ENCODE measurements around the gene ADGRG1. TPM values are rescaled to one million over a fixed set of nuclear protein-coding genes. Genes with fewer than 3 reads are reported as not detected.
"Not testable (repeated sequence)": the region's sequence is repeated elsewhere in the genome, so short reads cannot be mapped to it uniquely, and the experiment has no call there.

ADGRG1 gene
- total and polyA plus RNA-seq, 12 donors: 1.8 to 69.9 (median 41.4) TPM

DNA sequence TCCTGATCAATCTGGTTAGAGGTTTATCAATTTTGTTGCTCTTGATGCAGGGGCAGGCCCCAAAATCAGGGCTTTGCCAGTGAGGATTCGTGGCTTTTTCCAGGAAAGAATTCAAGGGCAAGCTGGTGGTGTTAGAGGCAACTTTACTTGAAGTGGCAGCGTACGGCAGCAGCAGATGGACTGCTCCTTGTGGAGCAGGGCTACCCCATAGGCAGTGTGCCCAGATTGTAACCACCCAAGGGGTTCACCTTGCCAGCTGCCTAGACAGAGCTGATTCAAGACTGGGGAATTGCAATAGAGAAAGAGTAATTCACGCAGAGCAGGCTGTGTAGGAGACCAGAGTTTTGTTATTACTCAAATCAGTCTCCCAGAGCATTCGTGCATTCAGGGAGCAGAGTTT is 82.9 kb downstream of the ADGRG1 start:
- intact Hi-C loops (cut with DNase I): no loop called here

DNA sequence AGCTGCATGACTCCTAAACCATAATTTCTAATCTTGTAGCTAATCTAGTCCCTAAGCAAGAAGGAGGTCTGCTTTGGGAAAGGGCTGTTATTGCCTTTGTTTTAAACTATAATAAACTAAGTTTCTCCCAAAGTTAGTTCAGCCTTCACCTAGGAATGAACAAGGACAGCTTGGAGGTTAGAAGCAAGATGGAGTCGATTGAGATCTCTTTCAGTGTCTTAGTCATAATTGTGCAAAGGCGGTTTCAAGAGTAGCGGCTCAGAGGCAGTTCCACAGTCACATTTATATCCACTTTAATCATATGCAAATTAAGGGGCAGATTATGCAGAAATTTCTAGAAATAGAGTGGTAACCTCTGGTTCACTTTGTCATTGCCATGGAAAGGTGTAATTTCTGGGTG is 83.6 kb downstream of the ADGRG1 start:
- no peak overlapping the region for H3K4me3 ChIP-seq
- no peaks in the 10 kb centered on the region for H3K4me1 ChIP-seq (replicated peaks in 1 of 2)
- no peak for DNase-seq
- intact Hi-C loops (cut with DNase I): no loop called here
- TF ChIP-seq POLR2A (IDR thresholded peaks at IDR 0.05): no peak
- TF ChIP-seq, protein P1, sequence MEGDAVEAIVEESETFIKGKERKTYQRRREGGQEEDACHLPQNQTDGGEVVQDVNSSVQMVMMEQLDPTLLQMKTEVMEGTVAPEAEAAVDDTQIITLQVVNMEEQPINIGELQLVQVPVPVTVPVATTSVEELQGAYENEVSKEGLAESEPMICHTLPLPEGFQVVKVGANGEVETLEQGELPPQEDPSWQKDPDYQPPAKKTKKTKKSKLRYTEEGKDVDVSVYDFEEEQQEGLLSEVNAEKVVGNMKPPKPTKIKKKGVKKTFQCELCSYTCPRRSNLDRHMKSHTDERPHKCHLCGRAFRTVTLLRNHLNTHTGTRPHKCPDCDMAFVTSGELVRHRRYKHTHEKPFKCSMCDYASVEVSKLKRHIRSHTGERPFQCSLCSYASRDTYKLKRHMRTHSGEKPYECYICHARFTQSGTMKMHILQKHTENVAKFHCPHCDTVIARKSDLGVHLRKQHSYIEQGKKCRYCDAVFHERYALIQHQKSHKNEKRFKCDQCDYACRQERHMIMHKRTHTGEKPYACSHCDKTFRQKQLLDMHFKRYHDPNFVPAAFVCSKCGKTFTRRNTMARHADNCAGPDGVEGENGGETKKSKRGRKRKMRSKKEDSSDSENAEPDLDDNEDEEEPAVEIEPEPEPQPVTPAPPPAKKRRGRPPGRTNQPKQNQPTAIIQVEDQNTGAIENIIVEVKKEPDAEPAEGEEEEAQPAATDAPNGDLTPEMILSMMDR (IDR thresholded peaks at IDR 0.05): no peak
- no peaks in the 10 kb centered on the region for H3K27me3 ChIP-seq
- WGBS, 4 donors: 81 to 89% (median 89%) methylated on average over 3 of the region's 3 CpGs
- H3K9me3 ChIP-seq (replicated peaks in 1 of 3): no peaks in the 10 kb centered on the region
- H3K27ac ChIP-seq: no peak overlapping the region
- H3K36me3 ChIP-seq (replicated peaks in 1 of 2): no peaks in the 10 kb centered on the region

More for the DNA sequence above, 82.9 kb downstream of the ADGRG1 start:
- H3K9me3 ChIP-seq (replicated peaks in 1 of 3): no peaks in the 10 kb centered on the region
- H3K27me3 ChIP-seq: no peaks in the 10 kb centered on the region
- no peak overlapping the region for H3K4me3 ChIP-seq
- no peak for TF ChIP-seq POLR2A (IDR thresholded peaks at IDR 0.05)
- TF ChIP-seq, protein P1 (IDR thresholded peaks at IDR 0.05): no peak
- H3K27ac ChIP-seq: no peak overlapping the region
- H3K4me1 ChIP-seq (replicated peaks in 1 of 2): no peaks in the 10 kb centered on the region
- no peaks in the 10 kb centered on the region for H3K36me3 ChIP-seq (replicated peaks in 1 of 2)
- DNase-seq: no peak
- WGBS, 4 donors: 86 to 92% (median 89%) methylated on average over 4 to 5 of the region's 5 CpGs

- H3K4me1 ChIP-seq (replicated peaks in 1 of 2); DNase-seq; H3K27me3 ChIP-seq; intact Hi-C loops (cut with DNase I); H3K36me3 ChIP-seq (replicated peaks in 1 of 2); H3K4me3 ChIP-seq; H3K27ac ChIP-seq; H3K9me3 ChIP-seq (replicated peaks in 1 of 3): not testable (repeated sequence)
- WGBS, 4 donors: 83 to 92% (median 86%) methylated on average over 6 of the region's 6 CpGs
These were observed 84.1 kb downstream of the ADGRG1 start for GRCh38 chr16:57712569-57712968.

DNA sequence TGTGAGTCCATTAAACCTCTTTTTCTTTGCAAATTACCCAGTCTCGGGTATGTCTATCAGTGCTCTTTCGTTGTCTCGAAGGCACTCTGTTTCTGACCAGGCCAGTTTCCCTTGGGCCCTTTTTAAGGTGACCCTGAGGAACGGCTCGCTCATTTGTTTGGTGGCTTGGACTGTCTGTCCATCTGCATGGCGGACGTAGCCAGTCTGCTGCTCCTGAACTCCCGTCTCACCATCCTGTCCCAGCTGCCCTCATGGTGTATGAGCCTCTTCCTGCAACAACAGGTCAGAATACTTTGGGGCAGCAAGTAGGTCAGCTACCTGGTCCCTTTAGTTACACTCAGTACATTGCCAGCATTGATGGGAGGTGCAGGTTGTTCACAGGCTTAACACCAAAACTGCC is 85.2 kb downstream of the ADGRG1 start:
- no peaks in the 10 kb centered on the region for H3K9me3 ChIP-seq (replicated peaks in 1 of 3)
- intact Hi-C loops (cut with DNase I): no loop called here
- no peak overlapping the region for H3K4me3 ChIP-seq
- H3K36me3 ChIP-seq (replicated peaks in 1 of 2): no peaks in the 10 kb centered on the region
- H3K27me3 ChIP-seq: no peaks in the 10 kb centered on the region
- no peak overlapping the region for H3K27ac ChIP-seq
- H3K4me1 ChIP-seq (replicated peaks in 1 of 2): no peaks in the 10 kb centered on the region
- TF ChIP-seq POLR2A (IDR thresholded peaks at IDR 0.05): no peak
- TF ChIP-seq, protein P1 (IDR thresholded peaks at IDR 0.05): no peak
- DNase-seq: no peak
- 74 to 93% (median 89%) methylated on average over 8 of the region's 8 CpGs for WGBS, 4 donors

GRCh38 chr16:57714047-57714446 is 85.6 kb downstream of the ADGRG1 start:
- H3K27me3 ChIP-seq: no peaks in the 10 kb centered on the region
- intact Hi-C loops (cut with DNase I): no loop called here
- H3K4me1 ChIP-seq (replicated peaks in 1 of 2): no peaks in the 10 kb centered on the region
- H3K36me3 ChIP-seq (replicated peaks in 1 of 2): no peaks in the 10 kb centered on the region
- H3K4me3 ChIP-seq: no peak overlapping the region
- TF ChIP-seq, protein P1 (IDR thresholded peaks at IDR 0.05): no peak
- no peak for TF ChIP-seq POLR2A (IDR thresholded peaks at IDR 0.05)
- H3K27ac ChIP-seq: no peak overlapping the region
- H3K9me3 ChIP-seq (replicated peaks in 1 of 3): no peaks in the 10 kb centered on the region
- WGBS, 4 donors: 77 to 90% (median 88%) methylated on average over 6 of the region's 6 CpGs
- no peak for DNase-seq
